H1 (cell line): Measurements from ENCODE around the gene GRIN3A. TPM values are rescaled to one million over a fixed set of nuclear protein-coding genes. Genes with fewer than 3 reads are reported as not detected.

Experiments
- CTCF ChIA-PET: fragments of 300-600 bp; sonication (Branson Sonifier 250); formaldehyde crosslinking; loops from one replicate; lab custom pipeline; 2021; ENCODE audit not compliant: partially characterized antibody; lab: Charles Lee
- POLR2A ChIA-PET: fragments of 300-600 bp; sonication (Branson Sonifier 250); formaldehyde crosslinking; loops from one replicate; lab custom pipeline; 2021; ENCODE audit warnings: inconsistent platforms; ENCODE audit not compliant: partially characterized antibody; lab: Charles Lee
- DNase-seq, 2 experiments: peaks; one replicate each; pipeline versions ENCODE4 v3.0.0 to v3.0.0-alpha.2; 2010 to 2022; ENCODE audit warnings: low spot score in 2 of 2, low read depth in 1 of 2, mixed read lengths in 1 of 2
- FAIRE-seq: peaks from 2 replicates; lab custom pipeline; 2011; peaks lifted over from hg19 to GRCh38; lab: Jason Lieb, UNC
- H2AFZ ChIP-seq: 2 replicates; pipeline ENCODE4 v1.8.1; 2012; ENCODE audit warnings: low read length, inconsistent platforms
- H2AK5ac ChIP-seq: 2 replicates; pipeline ENCODE4 v1.6.1; 2013; ENCODE audit warnings: low read depth, low read length
- H2BK120ac ChIP-seq: replicated peaks from 2 replicates; pipeline ENCODE3; 2013; ENCODE audit warnings: low read depth, low read length, inconsistent platforms
- H2BK12ac ChIP-seq: 2 replicates; pipeline ENCODE4 v1.6.1; 2013; ENCODE audit warnings: low read depth, low read length
- H2BK15ac ChIP-seq: 2 replicates; pipeline ENCODE4 v1.6.1; 2013; ENCODE audit warnings: low read length
- H2BK20ac ChIP-seq: 2 replicates; pipeline ENCODE4 v1.6.1; 2013; ENCODE audit warnings: low read length
- H2BK5ac ChIP-seq: 2 replicates; pipeline ENCODE4 v1.6.1; 2013; ENCODE audit warnings: low read depth, low read length
- H3K14ac ChIP-seq: 2 replicates; pipeline ENCODE4 v1.6.1; 2013; ENCODE audit warnings: inconsistent platforms; ENCODE audit not compliant: insufficient read length
- H3K18ac ChIP-seq: 2 replicates; pipeline ENCODE4 v1.6.1; 2013; ENCODE audit warnings: low read length; ENCODE audit errors: extremely low read depth
- H3K23ac ChIP-seq: 2 replicates; pipeline ENCODE4 v1.6.1; 2013; ENCODE audit warnings: inconsistent platforms; ENCODE audit not compliant: insufficient read length
- H3K23me2 ChIP-seq: 2 replicates; pipeline ENCODE4 v1.6.1; 2013; ENCODE audit warnings: low read depth, low read length
- H3K27ac ChIP-seq: 2 replicates; pipeline ENCODE4 v1.6.1; 2011; ENCODE audit warnings: low read depth, low read length, inconsistent platforms
- H3K27me3 ChIP-seq, 4 experiments: replicated peaks in 1 of 4; 1 replicate in 1 of 4; 2 replicates in 3 of 4; pipeline versions ENCODE4 v1.6.1 to v1.8.1; 2011 to 2013; ENCODE audit warnings: low read length in 3 of 4, mild to moderate bottlenecking in 3 of 4, inconsistent platforms in 2 of 4, mixed read lengths in 2 of 4, moderate library complexity in 1 of 4; ENCODE audit not compliant: control insufficient read depth in 3 of 4, insufficient read depth in 3 of 4; ENCODE audit errors: extremely low read depth in 1 of 4
- H3K36me3 ChIP-seq, 4 experiments: 2 replicates each; pipeline versions ENCODE4 v1.6.1 to v1.8.1; 2011 to 2013; ENCODE audit warnings: mild to moderate bottlenecking in 4 of 4, low read length in 3 of 4, moderate library complexity in 2 of 4, control low read depth in 1 of 4, inconsistent platforms in 1 of 4; ENCODE audit not compliant: insufficient read depth in 4 of 4, control insufficient read depth in 2 of 4
- H3K4ac ChIP-seq: replicated peaks from 2 replicates; pipeline ENCODE3; 2013; ENCODE audit warnings: low read length, low read depth, mixed read lengths, inconsistent platforms; ENCODE audit not compliant: insufficient read length
- H3K4me1 ChIP-seq, 4 experiments: replicated peaks in 1 of 4; 1 replicate in 1 of 4; 2 replicates in 3 of 4; pipeline versions ENCODE4 v1.6.1 to v1.8.1; 2011 to 2013; ENCODE audit warnings: low read length in 3 of 4, inconsistent platforms in 2 of 4, mixed read lengths in 1 of 4; ENCODE audit not compliant: insufficient read depth in 4 of 4, control insufficient read depth in 3 of 4
- H3K4me2 ChIP-seq, 2 experiments: 2 replicates each; pipeline versions ENCODE4 v1.6.1 to v1.8.1; 2011 to 2013; ENCODE audit warnings: low read depth in 2 of 2, low read length in 2 of 2, control low read depth in 1 of 2, inconsistent platforms in 1 of 2, mild to moderate bottlenecking in 1 of 2; ENCODE audit not compliant: insufficient read depth in 1 of 2
- H3K4me3 ChIP-seq, 4 experiments: fragments of 200-600, 300-600 bp in 1 of 4; sonication (generic), shearing (Covaris generic), sonication (Bioruptor Twin) in 1 of 4; 2 replicates each; pipeline versions ENCODE4 v1.5.1 to v1.8.1; 2011 to 2016; ENCODE audit warnings: low read length in 4 of 4, low read depth in 3 of 4, control low read depth in 2 of 4, inconsistent platforms in 2 of 4, mild to moderate bottlenecking in 2 of 4, mixed read lengths in 1 of 4, moderate library complexity in 1 of 4; ENCODE audit not compliant: insufficient read depth in 2 of 4; ENCODE audit errors: extremely low read depth in 1 of 4
- H3K56ac ChIP-seq: replicated peaks from 2 replicates; pipeline ENCODE3; 2013; ENCODE audit warnings: low read depth, mild to moderate bottlenecking, mixed read lengths, low read length, inconsistent platforms; ENCODE audit not compliant: insufficient read length
- H3K79me1 ChIP-seq: 2 replicates; pipeline ENCODE4 v1.6.1; 2013; ENCODE audit warnings: low read depth, low read length, control low read depth
- H3K79me2 ChIP-seq, 2 experiments: 2 replicates each; pipeline versions ENCODE4 v1.6.1 to v1.8.1; 2012 to 2013; ENCODE audit warnings: low read length in 2 of 2, mild to moderate bottlenecking in 2 of 2, inconsistent platforms in 1 of 2; ENCODE audit not compliant: insufficient read depth in 2 of 2, control insufficient read depth in 1 of 2
- H3K9ac ChIP-seq, 4 experiments: replicated peaks in 1 of 4; 1 replicate in 1 of 4; 2 replicates in 3 of 4; pipeline versions ENCODE4 v1.6.1 to v1.8.1; 2011 to 2013; ENCODE audit warnings: low read depth in 3 of 4, low read length in 3 of 4, control low read depth in 2 of 4, mild to moderate bottlenecking in 2 of 4, moderate library complexity in 2 of 4, inconsistent platforms in 1 of 4; ENCODE audit errors: extremely low read depth in 1 of 4
- H3K9me3 ChIP-seq, 2 experiments: 2 replicates each; pipeline versions ENCODE4 v1.6.1 to v1.8.1; 2012 to 2013; ENCODE audit warnings: mild to moderate bottlenecking in 2 of 2, moderate library complexity in 2 of 2, control low read depth in 1 of 2, inconsistent platforms in 1 of 2, low read depth in 1 of 2, low read length in 1 of 2, mixed read lengths in 1 of 2; ENCODE audit not compliant: insufficient read depth in 2 of 2
- H4K20me1 ChIP-seq, 2 experiments: replicated peaks in 1 of 2; 2 replicates each; pipeline versions ENCODE3 to v1.8.1; 2011 to 2013; ENCODE audit warnings: inconsistent platforms in 2 of 2, low read length in 2 of 2, mild to moderate bottlenecking in 1 of 2; ENCODE audit not compliant: insufficient read depth in 2 of 2, control insufficient read depth in 1 of 2
- H4K5ac ChIP-seq: 2 replicates; pipeline ENCODE4 v1.6.1; 2013; ENCODE audit warnings: low read length, low read depth, mixed read lengths, inconsistent platforms; ENCODE audit not compliant: insufficient read length
- H4K8ac ChIP-seq: 2 replicates; pipeline ENCODE4 v1.8.0; 2013; ENCODE audit warnings: mild to moderate bottlenecking, moderate library complexity, low read length, inconsistent platforms; ENCODE audit not compliant: insufficient read depth; ENCODE audit errors: extremely low read depth
- H4K91ac ChIP-seq: replicated peaks from 2 replicates; pipeline ENCODE3; 2013; ENCODE audit warnings: low read length, mixed read lengths, inconsistent platforms; ENCODE audit not compliant: insufficient read length
- CTBP2 ChIP-seq: IDR thresholded peaks from 2 replicates; pipeline ENCODE4 v1.7.0; 2011; ENCODE audit warnings: borderline replicate concordance, mild to moderate bottlenecking, moderate library complexity, mixed read lengths, low read length; ENCODE audit not compliant: insufficient read depth, insufficient read length
- CTCF ChIP-seq, 3 experiments: IDR thresholded peaks; 1 replicate in 2 of 3; 2 replicates in 1 of 3; pipeline versions ENCODE4 v1.5.1 to v1.6.1; 2011; ENCODE audit warnings: low read length in 3 of 3, mild to moderate bottlenecking in 3 of 3, inconsistent platforms in 2 of 3, low read depth in 1 of 3, moderate library complexity in 1 of 3; ENCODE audit not compliant: insufficient read depth in 1 of 3; ENCODE audit errors: control extremely low read depth in 1 of 3
- POLR2AphosphoS5 ChIP-seq: IDR thresholded peaks from 2 replicates; pipeline ENCODE4 v1.6.1; 2011; ENCODE audit warnings: low read depth, low read length
- RAD21 ChIP-seq, 2 experiments: IDR thresholded peaks in 1 of 2; conservative IDR thresholded peaks in 1 of 2; 2 replicates each; pipeline ENCODE4 v1.6.1; 2011; ENCODE audit warnings: low read depth in 2 of 2, low read length in 2 of 2, improper control_type of control experiment in 1 of 2, inconsistent platforms in 1 of 2, mild to moderate bottlenecking in 1 of 2, moderate library complexity in 1 of 2
- WGBS, 2 experiments: shearing (Covaris generic) in 1 of 2; methylation state at CpG; one replicate each; pipeline versions ENCODE4 v1.1.6 to v1.1.7; 2013 to 2015; ENCODE audit warnings: low lambda C conversion rate in 2 of 2, mixed read lengths in 2 of 2, inconsistent platforms in 1 of 2, low coverage in 1 of 2, missing lambda C conversion rate in 1 of 2; ENCODE audit not compliant: insufficient replicate concordance in 2 of 2, insufficient coverage in 1 of 2, insufficient read length in 1 of 2; ENCODE audit errors: extremely low coverage in 1 of 2, missing lambda C conversion rate in 1 of 2; 5-methylcytosine and 5-hydroxymethylcytosine counted together
- polyA plus RNA-seq, 7 experiments: library from polyadenylated mRNA; depleted of rRNA in 3 of 7; stranded (reverse) in 5 of 7; unstranded in 2 of 7; fragments of >200 nt in 5 of 7; fragments of 200-250 nt in 2 of 7; gene quantifications; 1 replicate in 5 of 7; 2 replicates in 1 of 7; 4 replicates in 1 of 7; pipeline versions ENCODE4 v1.2.1 to v1.2.3, GENCODE V29; 2011 to 2013; ENCODE audit warnings: missing spikeins in 2 of 7, mixed read lengths in 2 of 7
- total RNA-seq: library from RNA; stranded (reverse); fragmentation: NEBNext Ultra II Directional; extraction: Animal tissue kit (Norgen Biotek cat#: 25700); gene quantifications from 2 replicates; pipeline ENCODE4 v1.2.1, GENCODE V29; 2021

Gene GRIN3A
- total and polyA plus RNA-seq, 2 of the 8 experiments (the other 6 are each of a cell fraction or from before 2014, with no cell fraction given): 0.04 TPM; not detected in 1

GRCh38 chr9:101711330-101711941, 27.0 kb downstream of the GRIN3A start:
- Histone ChIP-seq H2BK12ac (no peak overlapping the region), H3K9ac (no peak overlapping the region), H4K91ac (no peak overlapping the region), H4K20me1 (no peaks in the 10 kb centered on the region), H3K18ac (no peak overlapping the region), H2BK5ac (no peak overlapping the region), H2AFZ (no peak overlapping the region; the same call in 1 of the 2 replicates), H2AK5ac (no peak overlapping the region; the same call in 1 of the 2 replicates), H3K4me3 (no peak overlapping the region), H3K27ac (no peak overlapping the region), H2BK120ac (no peak overlapping the region), H3K56ac (no peak overlapping the region), H4K5ac (no peak overlapping the region), H2BK20ac (no peak overlapping the region), H3K23ac (no peak overlapping the region), H3K14ac (no peak overlapping the region), H3K4me1 (no peaks in the 10 kb centered on the region; a peak in 2 of 7 replicates), H3K23me2 (no peaks in the 10 kb centered on the region), H3K27me3 (peaks cover 0 to 2% (median 0%) of the 10 kb centered on the region in 4 experiments; a peak in 1 of 7 replicates), H3K4me2 (no peak overlapping the region), H4K8ac (no peak overlapping the region), H3K79me1 (no peaks in the 10 kb centered on the region), H2BK15ac (no peak overlapping the region)
- 57% methylated on average over 10 of the region's 10 CpGs; no CpG with 5 or more reads in 1 of the 2 experiments for WGBS, 2 experiments
- CTCF ChIA-PET: interaction anchor here (0.6 to 2.5 kb wide), 10 partner anchors 8 to 1456 kb away, joined by 3 to 12 read pairs (median 4); no protein-coding TSS in a partner anchor
- peak; percentile 96 for FAIRE-seq
- DNase-seq: peak in 1 of 2 experiments; percentile 85
- no peak for TF ChIP-seq POLR2AphosphoS5
- TF ChIP-seq CTCF (IDR thresholded peaks at IDR 0.05; ENCODE audit: control extremely low read depth in 1 of 3, insufficient read depth in 1 of 3, low read depth in 1 of 3, low read length in 3 of 3): peak; percentile 59 to 90 (median 76)
- TF ChIP-seq RAD21 (IDR thresholded peaks at IDR 0.05 in 1 of 2, conservative IDR thresholded peaks at IDR 0.05 in 1 of 2; ENCODE audit: low read depth in 2 of 2, low read length in 2 of 2): peak; percentile 51 to 58
- no peak for TF ChIP-seq CTBP2
- TF ChIP-seq, all 59 proteins: peak for 2
- H3K36me3 ChIP-seq: no peaks in the 10 kb centered on the region
- no peaks in the 10 kb centered on the region for H3K79me2 ChIP-seq
- POLR2A ChIA-PET: no interaction called here
- H3K4ac ChIP-seq: no peak overlapping the region
- no peaks in the 10 kb centered on the region for H3K9me3 ChIP-seq
